ENCODE data around the gene PAQR9.

DNA sequence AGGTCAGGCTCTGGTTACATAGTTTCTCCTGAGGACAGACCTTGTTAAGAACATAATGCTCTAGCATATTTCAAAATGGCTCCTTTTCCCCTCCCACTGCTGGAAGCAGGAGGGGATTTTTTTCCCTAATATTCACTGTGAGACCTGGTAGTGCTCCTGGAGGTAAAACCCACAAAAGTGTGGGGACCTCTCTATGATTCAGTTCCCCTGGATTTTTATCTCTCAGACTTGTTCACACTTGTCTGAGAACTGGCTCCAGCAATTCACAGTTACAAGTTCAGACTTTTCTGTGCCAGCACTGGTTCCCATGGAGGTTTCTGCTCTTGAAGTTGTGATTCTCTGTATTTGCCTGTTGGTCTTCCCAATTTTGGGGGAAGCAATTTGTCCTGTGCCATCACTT, 38.3 kb downstream of the PAQR9 start:
- TF ChIP-seq, protein P1, sequence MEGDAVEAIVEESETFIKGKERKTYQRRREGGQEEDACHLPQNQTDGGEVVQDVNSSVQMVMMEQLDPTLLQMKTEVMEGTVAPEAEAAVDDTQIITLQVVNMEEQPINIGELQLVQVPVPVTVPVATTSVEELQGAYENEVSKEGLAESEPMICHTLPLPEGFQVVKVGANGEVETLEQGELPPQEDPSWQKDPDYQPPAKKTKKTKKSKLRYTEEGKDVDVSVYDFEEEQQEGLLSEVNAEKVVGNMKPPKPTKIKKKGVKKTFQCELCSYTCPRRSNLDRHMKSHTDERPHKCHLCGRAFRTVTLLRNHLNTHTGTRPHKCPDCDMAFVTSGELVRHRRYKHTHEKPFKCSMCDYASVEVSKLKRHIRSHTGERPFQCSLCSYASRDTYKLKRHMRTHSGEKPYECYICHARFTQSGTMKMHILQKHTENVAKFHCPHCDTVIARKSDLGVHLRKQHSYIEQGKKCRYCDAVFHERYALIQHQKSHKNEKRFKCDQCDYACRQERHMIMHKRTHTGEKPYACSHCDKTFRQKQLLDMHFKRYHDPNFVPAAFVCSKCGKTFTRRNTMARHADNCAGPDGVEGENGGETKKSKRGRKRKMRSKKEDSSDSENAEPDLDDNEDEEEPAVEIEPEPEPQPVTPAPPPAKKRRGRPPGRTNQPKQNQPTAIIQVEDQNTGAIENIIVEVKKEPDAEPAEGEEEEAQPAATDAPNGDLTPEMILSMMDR (IDR thresholded peaks at IDR 0.05): no peak
- no peak for TF ChIP-seq POLR2AphosphoS5 (IDR thresholded peaks at IDR 0.05)
- TF ChIP-seq POLR2A (IDR thresholded peaks at IDR 0.05): no peak

Data from upper lobe of left lung (tissue), 4 donors.